ENCODE data around the gene SUSD6. TPM values are rescaled to one million over a fixed set of nuclear protein-coding genes. Genes with fewer than 3 reads are reported as not detected.

The SUSD6 gene
- total RNA-seq, 1 experiment from 2014 or later: 3.7 TPM

GRCh38 chr14:69637503-69638031 is 26.2 kb downstream of the SUSD6 start:
- Histone ChIP-seq H3K18ac (ENCODE audit: insufficient read length, low read depth, low read length) (no peak overlapping the region), H4K5ac (ENCODE audit: insufficient read length, low read depth, low read length) (no peak overlapping the region), H3K4me1 (ENCODE audit: insufficient read depth, low read length) (peaks cover 13% of the 10 kb centered on the region; the same call in 1 of the 2 replicates), H3K23ac (ENCODE audit: insufficient read length, low read depth, low read length) (no peak overlapping the region), H3K27ac (ENCODE audit: insufficient read length, low read depth, low read length) (no peak overlapping the region), H3K9ac (ENCODE audit: extremely low read depth, insufficient read length, low read length) (no peak overlapping the region), H2BK20ac (ENCODE audit: low read depth, low read length, poor library complexity, severe bottlenecking) (no peak overlapping the region), H3K79me2 (ENCODE audit: insufficient read depth, low read length) (no peaks in the 10 kb centered on the region), H2BK120ac (ENCODE audit: low read depth, low read length, poor library complexity, severe bottlenecking) (no peak overlapping the region), H3T11ph (ENCODE audit: low read length) (no peak overlapping the region), H2BK12ac (ENCODE audit: insufficient read length, low read depth, low read length) (no peak overlapping the region), H2AK5ac (ENCODE audit: insufficient read length, low read length) (no peak overlapping the region), H3K23me2 (ENCODE audit: insufficient read length, low read depth, low read length, poor library complexity, severe bottlenecking) (no peaks in the 10 kb centered on the region), H2BK5ac (ENCODE audit: insufficient read length, low read length) (no peak overlapping the region), H3K9me3 (ENCODE audit: control insufficient read depth, low read depth, low read length) (no peaks in the 10 kb centered on the region), H4K8ac (replicated peaks; ENCODE audit: insufficient read length, low read depth, low read length) (no peak overlapping the region), H3K4me2 (ENCODE audit: insufficient read depth, insufficient read length, low read length) (no peak overlapping the region), H3K27me3 (ENCODE audit: insufficient read depth, low read length) (no peaks in the 10 kb centered on the region), H3K14ac (ENCODE audit: insufficient read depth, low read length) (no peak overlapping the region), H4K20me1 (ENCODE audit: control insufficient read depth, insufficient read depth, insufficient read length) (no peaks in the 10 kb centered on the region), H2BK15ac (ENCODE audit: low read depth, low read length) (no peak overlapping the region), H3K56ac (ENCODE audit: insufficient read length, low read depth, low read length) (no peak overlapping the region), H3K79me1 (ENCODE audit: insufficient read depth, low read depth, low read length, poor library complexity, severe bottlenecking) (no peaks in the 10 kb centered on the region), H2AFZ (ENCODE audit: low read length) (no peak overlapping the region), H4K91ac (ENCODE audit: insufficient read length, low read depth, low read length) (no peak overlapping the region), H3K4ac (ENCODE audit: low read depth, low read length) (no peak overlapping the region)
- Mint-ChIP-seq H3K27ac (peak overlapping the region in 2 of 3 experiments; percentile 8 to 98; a peak in 1 of 7 replicates), H3K4me1 (peaks cover 54 to 57% of the 10 kb centered on the region in 2 experiments), H3K27me3 (ENCODE audit: low read depth) (no peaks in the 10 kb centered on the region), H3K9me3 (peaks cover 20 to 22% of the 10 kb centered on the region in 2 experiments), H3K4me3 (peak overlapping the region in 1 of 2 experiments; percentile 53; a peak in 1 of 5 replicates), H3K36me3 (ENCODE audit: insufficient read depth in 1 of 3, low read depth in 3 of 3) (peaks cover 16 to 19% (median 18%) of the 10 kb centered on the region in 3 experiments)
- WGBS (ENCODE audit: extremely low coverage, insufficient read length, low lambda C conversion rate): no CpG with 5 or more reads among the region's 3 CpGs
- DNase-seq: no peak
- TF ChIP-seq CTCF (conservative IDR thresholded peaks at IDR 0.05): no peak
